ENCODE data around the gene PHF23. TPM values are rescaled to one million over a fixed set of nuclear protein-coding genes. Genes with fewer than 3 reads are reported as not detected.
A peak's percentile ranks its signal among the peaks of the same experiment; 100 is the strongest.

PHF23 gene
- total RNA-seq, 1 experiment from 2014 or later = 110 TPM

GRCh38 chr17:7211491-7212273 lies 27.6 kb downstream of the PHF23 start:
- Histone ChIP-seq H3K4me1 (ENCODE audit: insufficient read depth, low read length) (peaks cover 12% of the 10 kb centered on the region; the same call in 1 of the 2 replicates), H3K23ac (ENCODE audit: insufficient read length, low read depth, low read length) (no peak overlapping the region), H3K18ac (ENCODE audit: insufficient read length, low read depth, low read length) (peak overlapping the region; percentile 44), H2AFZ (ENCODE audit: low read length) (no peak overlapping the region), H3T11ph (ENCODE audit: low read length) (no peak overlapping the region), H3K79me1 (ENCODE audit: insufficient read depth, low read depth, low read length, poor library complexity, severe bottlenecking) (peaks cover 2% of the 10 kb centered on the region), H2BK15ac (ENCODE audit: low read depth, low read length) (no peak overlapping the region), H3K56ac (ENCODE audit: insufficient read length, low read depth, low read length) (no peak overlapping the region), H3K23me2 (ENCODE audit: insufficient read length, low read depth, low read length, poor library complexity, severe bottlenecking) (peaks cover 24% of the 10 kb centered on the region), H4K8ac (replicated peaks; ENCODE audit: insufficient read length, low read depth, low read length) (no peak overlapping the region), H2BK120ac (ENCODE audit: low read depth, low read length, poor library complexity, severe bottlenecking) (no peak overlapping the region), H2AK5ac (ENCODE audit: insufficient read length, low read length) (no peak overlapping the region), H2BK20ac (ENCODE audit: low read depth, low read length, poor library complexity, severe bottlenecking) (no peak overlapping the region), H4K91ac (ENCODE audit: insufficient read length, low read depth, low read length) (no peak overlapping the region), H2BK12ac (ENCODE audit: insufficient read length, low read depth, low read length) (no peak overlapping the region), H3K9me3 (ENCODE audit: control insufficient read depth, low read depth, low read length) (no peaks in the 10 kb centered on the region), H2BK5ac (ENCODE audit: insufficient read length, low read length) (no peak overlapping the region), H3K4me2 (ENCODE audit: insufficient read depth, insufficient read length, low read length) (peak overlapping the region; percentile 81), H3K79me2 (ENCODE audit: insufficient read depth, low read length) (peaks cover 3% of the 10 kb centered on the region; the same call in 1 of the 2 replicates), H4K20me1 (ENCODE audit: control insufficient read depth, insufficient read depth, insufficient read length) (no peaks in the 10 kb centered on the region), H3K9ac (ENCODE audit: extremely low read depth, insufficient read length, low read length) (no peak overlapping the region), H3K14ac (ENCODE audit: insufficient read depth, low read length) (peak overlapping the region; percentile 64; the same call in 1 of the 2 replicates), H3K27me3 (ENCODE audit: insufficient read depth, low read length) (no peaks in the 10 kb centered on the region), H4K5ac (ENCODE audit: insufficient read length, low read depth, low read length) (no peak overlapping the region), H3K4ac (ENCODE audit: low read depth, low read length) (no peak overlapping the region), H3K27ac (ENCODE audit: insufficient read length, low read depth, low read length) (no peak overlapping the region)
- peaks cover 0 to 3% (median 0%) of the 10 kb centered on the region in 3 experiments; a peak in 3 of 7 replicates for H3K36me3 Mint-ChIP-seq (ENCODE audit: insufficient read depth in 1 of 3, low read depth in 3 of 3)
- H3K27ac Mint-ChIP-seq = peak overlapping the region in 2 of 3 experiments; percentile 71 to 76; a peak in 4 of 7 replicates
- no peak for TF ChIP-seq CTCF (conservative IDR thresholded peaks at IDR 0.05)
- DNase-seq = peak; percentile 50
- H3K4me1 Mint-ChIP-seq = peaks cover 56 to 74% of the 10 kb centered on the region in 2 experiments
- no peaks in the 10 kb centered on the region; the same call in none of the 2 replicates for H3K27me3 Mint-ChIP-seq (ENCODE audit: low read depth)
- no peaks in the 10 kb centered on the region for H3K9me3 Mint-ChIP-seq
- H3K4me3 Mint-ChIP-seq = peak overlapping the region; percentile 43 to 84
- no CpG with 5 or more reads among the region's 37 CpGs for WGBS (ENCODE audit: extremely low coverage, insufficient read length, low lambda C conversion rate)
